HG03342 (cell line): Measurements from ENCODE around the gene ALK.

Source experiments
- ATAC-seq: cut with Tn5 transposase; IDR thresholded peaks from one replicate; pipeline ENCODE4 v1.9.1; 2021; ENCODE audit warnings: mild to moderate bottlenecking, moderate library complexity; ENCODE audit not compliant: unreplicated experiment

Gene ALK

DNA sequence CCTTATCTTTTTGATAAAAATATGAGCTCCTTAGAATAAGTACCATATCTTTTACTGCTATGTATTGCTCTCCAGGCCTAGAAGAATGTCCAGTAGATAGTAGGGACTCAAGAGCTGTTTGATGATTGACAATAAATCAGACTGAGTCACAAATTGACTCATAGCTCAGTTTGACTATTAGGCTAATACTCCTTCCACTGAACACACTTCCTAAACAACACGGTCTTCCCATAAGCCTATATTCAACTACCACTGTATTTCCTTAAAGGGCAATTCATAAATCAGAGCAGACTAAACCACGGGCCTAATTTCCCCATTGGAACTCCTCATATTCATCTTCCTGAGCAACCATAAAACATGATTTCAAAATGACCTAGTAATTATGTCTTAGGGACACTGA, 258.5 kb downstream of the ALK start:
- ATAC-seq = no peak

DNA sequence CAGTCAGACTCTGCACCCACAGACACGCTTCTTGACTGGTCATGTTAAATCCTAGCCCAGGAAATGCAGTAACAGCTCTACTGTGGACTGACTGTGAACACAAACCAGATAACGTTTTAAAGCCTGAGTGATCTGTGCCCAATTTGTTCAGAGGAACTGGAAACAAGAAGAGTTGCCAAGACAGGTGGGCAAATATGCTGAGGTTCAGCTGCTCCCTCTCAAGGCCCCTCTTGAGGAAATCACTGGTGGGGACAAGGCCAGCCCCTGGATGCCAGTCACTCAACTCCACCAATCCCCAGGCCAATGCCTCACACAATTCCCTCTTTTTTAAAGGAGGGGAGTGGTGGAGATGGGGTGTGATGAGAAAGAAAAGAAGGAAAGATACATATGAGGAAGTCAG, 261.2 kb downstream of the ALK start:
- no peak for ATAC-seq

DNA sequence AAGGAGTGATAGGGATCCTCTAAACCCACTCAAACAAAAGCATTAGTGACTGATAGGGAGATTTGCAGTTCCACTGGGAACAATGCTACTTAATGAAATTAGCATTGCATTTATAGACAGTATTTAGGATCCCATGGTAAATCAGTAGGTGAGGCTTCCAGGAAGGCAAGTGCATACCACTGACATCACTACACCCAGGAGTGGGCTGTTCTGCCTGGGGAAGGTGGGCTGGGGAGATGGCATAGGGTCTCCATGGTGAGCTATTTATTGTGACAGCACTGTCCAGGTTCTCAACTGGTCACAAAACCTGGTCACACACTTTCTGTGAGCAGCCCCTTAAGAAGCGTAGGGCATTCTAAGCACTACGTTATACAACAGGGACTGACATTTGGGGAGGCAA, 262.2 kb downstream of the ALK start:
- no peak for ATAC-seq

DNA sequence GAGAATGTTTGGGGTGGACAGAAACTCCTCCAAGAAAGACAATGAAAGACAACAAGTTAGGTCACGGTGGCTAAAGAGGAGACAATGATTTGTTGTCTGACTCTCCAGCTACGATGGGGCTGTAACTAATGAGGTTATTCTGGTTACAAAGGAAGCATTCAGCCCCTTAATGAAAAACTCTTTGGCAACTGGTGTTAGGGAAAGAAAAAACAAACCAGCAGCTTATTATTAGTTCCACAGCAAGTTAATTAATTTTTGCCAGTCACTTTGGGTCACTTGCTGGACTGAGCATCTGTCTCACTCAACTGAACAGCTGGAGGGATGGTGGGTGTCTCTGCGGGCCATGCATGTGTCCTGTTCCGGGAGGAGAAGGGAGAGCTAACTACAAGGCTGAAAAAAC, 263.7 kb downstream of the ALK start:
- ATAC-seq = no peak

DNA sequence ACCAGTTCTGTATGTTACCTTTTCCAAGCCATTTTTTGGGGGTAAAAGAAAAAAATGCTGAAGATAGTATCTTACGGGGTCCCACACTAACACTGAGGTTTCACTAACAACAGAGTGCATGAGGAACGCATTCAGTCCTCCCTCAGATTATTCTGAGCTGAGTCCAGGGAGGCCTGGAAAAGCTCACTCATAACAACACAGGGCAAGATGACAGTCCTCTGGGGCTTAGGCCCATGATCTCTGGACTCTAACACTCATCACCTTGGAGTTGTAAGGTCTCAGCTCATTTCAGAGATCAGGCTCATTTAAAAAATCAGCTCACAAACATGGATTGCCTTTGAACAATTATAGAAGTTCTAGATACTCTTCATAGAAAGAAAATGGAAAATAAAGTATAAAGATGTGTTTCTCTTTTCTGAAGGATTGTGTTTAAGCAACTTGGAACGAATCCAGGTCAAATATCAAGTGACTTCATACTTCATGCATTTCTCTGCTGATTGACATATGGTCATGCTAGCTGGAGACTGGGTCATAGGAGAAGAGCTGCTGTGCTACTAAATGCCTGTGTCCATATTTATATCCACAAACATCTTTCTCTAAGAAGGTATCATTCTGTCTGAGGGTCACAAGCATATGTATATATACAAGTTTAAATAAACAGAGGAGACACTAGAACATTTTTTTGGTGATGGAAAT, 265.8 kb downstream of the ALK start:
- no peak for ATAC-seq

DNA sequence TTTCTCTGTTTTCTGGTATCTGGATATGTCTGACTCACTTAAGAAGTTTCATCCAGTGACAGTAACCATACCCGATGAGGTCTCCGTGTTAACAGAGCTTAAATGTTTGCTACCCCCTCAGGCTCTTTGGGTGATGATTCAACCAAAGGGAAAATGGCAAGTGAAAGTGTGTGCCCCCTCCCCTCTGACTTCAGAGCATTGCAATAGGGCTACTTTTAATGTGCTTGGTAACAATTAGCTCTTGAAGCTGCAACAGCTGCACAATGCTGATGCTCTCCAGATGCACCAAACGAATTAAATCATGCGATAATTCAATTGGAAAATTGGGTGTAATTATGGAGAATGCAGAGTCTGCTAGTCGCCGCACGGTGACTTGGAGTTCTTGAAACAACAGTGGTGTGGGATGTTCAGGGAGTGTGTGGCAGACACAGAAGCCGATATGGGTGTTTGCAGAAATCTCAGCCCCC, 270.7 kb downstream of the ALK start:
- no peak for ATAC-seq

DNA sequence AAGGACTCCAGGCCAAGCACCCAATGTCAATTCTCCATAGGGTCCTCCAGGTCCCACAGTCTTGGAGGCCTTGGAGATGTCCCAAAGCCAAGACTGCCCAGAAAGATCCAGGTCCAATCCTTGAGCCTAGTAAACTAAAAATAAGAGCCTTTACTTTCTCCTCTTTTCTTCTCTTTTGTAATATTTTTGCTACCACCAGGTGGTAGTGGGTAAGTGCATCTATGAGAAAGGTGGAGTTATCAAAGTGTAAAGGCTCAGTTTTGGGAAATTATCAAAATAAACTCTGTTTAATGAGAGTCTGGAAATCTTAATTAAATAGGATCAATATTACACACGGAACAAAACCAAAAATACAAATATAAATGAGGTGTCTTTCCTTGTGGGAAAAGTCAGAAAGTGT, 276.4 kb downstream of the ALK start:
- no peak for ATAC-seq

DNA sequence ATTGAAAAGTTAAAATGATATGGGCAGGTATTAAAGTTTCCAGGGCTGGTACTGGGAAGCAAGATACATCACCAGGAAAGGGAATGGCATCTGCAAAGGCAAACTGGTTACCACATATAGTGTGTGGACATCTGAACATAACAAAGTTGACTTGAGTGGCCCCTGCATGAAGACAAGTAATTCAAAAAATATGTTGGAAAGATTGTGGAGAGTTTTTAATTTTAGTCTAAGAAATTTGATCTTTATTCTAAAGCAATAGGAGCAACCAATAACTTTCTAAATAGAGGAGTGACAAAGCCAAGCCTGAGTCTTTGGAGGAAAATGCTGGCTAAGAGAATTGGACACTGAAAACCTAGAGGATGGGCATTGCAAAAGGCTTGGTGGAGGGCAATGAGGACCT, 278.2 kb downstream of the ALK start:
- ATAC-seq = no peak

DNA sequence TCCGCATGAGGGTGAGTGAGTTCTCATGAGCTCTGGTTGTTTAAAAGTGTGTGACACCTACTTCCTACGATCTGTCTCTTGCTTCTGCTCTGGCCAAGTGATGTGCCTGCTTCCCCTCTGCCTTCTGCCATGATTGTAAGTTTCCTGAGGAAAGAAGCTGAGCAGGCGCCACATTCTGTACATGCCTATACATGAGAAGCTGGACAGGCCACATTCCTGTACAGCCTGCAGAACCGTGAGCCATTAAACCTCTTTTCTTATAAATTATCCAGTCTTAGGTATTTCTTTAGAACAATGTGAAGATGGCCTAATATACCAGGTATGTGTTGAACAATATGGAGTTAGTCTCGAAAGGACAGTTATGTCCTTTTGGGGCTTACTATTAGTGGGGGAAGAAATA, 281.0 kb downstream of the ALK start:
- ATAC-seq = no peak

DNA sequence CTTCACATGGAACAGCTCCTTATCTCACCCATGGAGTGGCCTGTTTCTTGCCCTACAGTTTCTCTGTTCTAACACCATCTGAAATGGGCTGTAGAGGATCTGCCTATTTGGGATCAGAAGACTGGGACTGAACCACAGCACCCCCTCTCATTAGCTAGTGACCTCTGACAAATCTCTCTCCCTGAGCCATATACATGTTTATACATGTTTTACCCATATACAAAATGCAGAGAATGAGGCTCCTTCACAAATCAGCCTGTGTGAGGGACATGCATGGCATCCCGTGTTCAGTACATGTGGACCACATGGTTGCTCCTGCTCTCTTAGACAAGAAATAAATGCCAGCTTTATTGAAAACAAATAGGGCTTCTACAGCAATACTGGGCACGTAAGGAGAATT, 282.7 kb downstream of the ALK start:
- no peak for ATAC-seq

DNA sequence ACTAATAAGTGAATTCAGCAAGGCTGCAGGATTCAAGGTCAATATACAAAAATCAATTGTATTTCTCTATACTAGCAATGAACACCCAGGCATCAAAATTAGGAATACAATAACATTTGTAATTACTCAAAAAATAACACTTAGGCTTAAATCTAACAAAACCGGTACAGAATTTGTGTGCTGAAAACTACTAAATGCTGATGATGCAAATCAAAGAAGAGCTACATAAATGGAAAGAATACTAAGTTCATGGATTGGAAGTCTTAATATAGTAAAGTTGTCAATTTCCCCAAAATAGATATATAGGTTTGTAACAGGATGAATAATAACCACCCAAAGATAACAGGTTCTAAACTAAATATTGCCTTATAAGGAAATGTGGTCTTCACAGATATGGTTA, 286.5 kb downstream of the ALK start:
- no peak for ATAC-seq

DNA sequence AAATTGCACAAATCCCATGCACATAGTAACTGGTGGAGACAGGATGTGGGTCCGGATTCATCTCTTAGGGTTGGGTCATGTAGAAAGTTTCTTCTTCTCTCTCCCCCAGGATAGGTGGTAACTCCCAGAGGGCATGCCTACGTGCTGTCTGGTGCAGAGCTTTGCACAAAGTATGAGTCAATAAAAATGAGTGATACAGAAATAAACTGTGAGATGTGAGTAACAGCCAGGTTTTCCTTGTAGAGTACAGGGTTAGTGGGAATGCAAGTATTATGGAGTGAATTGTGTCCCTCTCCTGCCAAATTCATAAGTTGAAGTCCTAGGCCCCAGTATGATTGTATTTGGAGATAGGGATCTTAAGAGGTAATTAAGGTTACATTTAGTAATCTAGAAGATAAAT, 289.4 kb downstream of the ALK start:
- no peak for ATAC-seq

DNA sequence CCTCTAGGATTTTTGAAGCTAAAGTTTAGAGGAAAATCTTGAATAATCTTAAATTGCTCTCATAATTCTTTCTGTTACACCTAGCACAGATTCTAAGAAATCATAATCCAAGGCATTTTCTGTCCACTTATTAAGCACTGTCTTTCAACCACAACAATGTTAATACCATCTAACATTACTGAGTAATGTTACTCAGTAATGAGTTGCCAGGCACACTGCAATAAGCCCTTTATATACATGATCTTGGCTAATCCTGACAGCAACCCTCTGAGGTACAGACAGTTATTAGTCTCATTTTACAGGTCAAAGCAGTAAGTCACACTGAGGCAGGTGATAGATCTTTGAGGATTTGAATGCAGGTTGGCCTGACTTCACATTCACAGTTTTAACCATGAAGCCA, 291.9 kb downstream of the ALK start:
- ATAC-seq = no peak

DNA sequence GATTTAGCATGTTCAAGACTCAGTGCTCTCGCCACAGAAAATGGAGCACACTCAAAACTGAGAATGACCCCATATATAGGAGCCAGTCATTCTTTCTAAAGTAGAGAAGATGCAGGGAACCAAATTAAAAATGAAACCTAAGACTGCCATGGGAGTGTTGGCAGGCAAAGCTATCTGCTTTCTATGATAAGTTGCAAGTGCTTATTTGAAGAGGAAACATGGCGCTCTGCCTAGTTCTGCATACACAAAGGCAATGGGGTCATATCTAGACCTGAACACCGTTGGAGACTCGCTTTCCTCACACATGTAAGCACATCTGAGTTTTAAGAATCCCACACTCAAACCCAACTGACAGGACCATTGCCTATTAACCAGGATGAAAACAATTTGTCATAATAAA, 292.5 kb downstream of the ALK start:
- ATAC-seq = no peak

DNA sequence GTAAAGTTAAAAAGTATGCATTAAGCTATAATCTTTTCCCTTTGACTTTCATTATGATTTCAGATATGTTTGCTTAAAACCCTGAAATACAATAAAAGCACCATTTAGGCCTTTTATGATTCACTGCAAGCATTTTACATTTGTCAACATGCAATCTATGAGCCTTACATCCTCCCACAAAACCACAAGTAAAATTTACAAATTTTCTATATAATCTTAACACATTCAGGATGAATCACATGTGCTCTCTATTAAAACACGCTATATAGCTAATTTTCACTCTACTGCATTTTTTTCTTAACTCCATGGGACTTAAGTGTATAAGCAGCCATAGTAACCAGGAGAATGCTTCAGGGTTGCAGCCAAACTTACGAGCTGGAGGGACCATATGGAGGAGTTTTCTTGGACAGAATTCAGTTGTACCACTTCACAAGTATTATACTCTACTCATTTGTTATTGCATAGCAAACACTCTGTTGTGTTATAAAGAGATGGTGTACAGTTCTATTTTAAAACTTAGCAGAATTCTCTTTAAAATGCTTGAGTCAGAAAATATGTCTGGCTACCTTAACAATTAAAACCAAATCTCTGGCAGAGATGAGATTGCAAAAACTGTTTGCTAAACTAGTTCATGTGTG, 293.2 kb downstream of the ALK start:
- ATAC-seq = no peak

DNA sequence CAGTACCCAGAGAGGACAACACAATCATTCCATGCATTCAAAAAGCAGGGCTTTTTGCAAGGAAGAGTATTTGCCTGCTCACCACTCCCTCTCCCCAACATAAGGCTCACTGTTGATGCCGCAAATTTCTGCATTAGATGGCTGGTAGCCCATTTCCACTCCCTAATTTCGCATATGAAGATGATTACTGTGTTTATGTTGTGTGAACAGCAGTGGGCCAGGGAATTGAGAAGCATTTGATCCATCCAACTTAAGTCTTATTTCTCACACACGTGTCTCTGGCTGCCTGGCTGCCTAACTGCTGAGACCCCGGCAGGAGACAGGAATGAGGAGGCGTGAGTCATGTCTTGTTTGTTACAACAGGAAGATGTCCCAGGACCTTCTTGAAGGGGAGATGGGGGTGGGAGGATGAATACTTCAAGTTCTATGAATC, 294.1 kb downstream of the ALK start:
- ATAC-seq = no peak

DNA sequence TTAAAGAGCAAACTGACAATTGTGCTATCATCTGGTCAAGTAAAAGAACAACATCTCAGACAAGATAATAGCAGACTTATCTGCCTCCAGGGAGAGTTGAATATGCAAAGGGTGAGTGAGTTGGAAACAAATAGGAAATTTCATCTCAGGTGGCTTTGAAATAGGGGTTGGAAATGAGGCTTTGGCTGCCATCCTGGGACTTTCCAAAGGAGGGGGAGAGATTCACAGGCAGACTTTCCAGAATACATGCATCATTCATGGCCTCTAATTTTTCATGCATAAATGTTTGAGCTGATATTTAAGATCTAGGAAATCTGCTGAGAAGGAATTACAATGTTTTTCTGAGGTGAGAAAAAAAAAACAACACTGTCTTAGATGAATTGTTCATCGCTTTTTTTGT, 300.5 kb downstream of the ALK start:
- no peak for ATAC-seq

DNA sequence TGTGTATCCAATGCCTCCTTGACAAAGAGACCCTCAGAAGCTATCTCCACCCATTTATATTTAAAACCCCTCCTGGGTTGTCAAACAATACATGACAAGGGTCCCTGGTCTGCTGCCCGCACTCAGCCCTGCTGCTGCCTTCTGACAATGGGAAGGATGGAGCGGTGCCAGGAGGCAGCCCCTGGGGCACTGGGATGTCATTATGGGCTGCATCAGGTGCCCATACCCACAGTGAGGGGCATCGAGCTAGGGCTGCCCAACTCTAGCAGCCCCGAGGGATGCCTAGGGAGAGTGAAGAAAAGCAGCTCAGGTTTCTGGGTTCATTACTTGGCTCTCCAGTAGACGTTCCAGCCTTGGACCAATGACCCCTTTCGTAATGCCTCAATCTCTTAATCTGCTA, 301.7 kb downstream of the ALK start:
- no peak for ATAC-seq

DNA sequence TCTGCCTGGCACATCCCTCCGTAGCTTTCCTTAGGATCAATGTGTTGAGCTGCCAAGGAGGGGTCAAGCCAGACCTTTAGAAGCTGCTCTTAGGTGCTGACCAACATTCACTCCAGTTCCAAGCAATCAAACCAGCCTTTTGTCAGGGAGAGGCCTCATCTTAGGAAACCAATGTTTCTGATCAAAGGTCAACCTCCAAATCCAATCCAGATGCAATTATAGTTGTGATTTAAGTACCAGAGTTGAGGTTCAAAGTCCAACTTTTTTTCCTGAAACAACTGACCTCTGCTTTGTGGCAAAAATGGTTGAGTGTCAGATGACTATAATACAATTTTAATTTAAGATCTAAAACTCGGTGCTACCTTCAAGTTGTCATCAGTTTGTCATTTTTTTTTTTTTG, 303.4 kb downstream of the ALK start:
- ATAC-seq = no peak

DNA sequence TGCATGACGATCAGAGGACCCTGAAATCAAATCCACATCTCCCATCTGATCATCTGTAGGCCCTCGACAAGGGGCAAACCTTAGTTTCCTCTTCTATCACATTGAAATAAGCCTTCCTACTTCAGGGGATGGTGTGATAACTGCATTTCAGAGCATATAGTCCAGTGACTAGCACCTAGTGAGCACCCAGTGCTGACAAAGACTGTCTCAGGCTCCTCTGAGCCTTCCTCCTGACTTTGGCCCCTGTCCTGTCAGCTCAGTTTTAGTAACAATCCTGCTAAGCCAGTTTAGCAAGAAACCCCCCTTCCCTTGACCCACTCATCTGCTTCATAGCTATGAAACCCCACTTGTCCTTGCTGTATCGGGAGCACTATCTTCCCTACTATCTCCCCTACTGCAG, 304.0 kb downstream of the ALK start:
- ATAC-seq = no peak

DNA sequence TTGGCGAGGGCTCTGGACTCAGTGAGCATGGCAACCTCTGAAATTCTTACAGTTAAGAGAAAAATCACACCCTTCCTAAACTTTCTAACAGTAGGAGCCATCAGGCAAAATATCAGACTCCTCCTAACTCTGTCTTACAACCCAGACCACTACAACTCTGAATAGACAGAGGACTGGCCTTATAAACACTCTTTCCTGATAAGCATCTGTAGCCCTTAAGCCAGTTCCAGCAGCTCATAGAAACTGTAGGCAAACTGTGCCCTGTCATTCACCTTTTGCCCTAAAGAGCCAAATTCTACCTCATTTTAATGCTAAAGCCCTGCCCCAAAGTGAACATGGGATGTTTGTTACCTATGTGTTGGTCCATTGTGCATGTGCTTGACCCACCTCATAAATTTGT, 304.8 kb downstream of the ALK start:
- ATAC-seq = no peak

DNA sequence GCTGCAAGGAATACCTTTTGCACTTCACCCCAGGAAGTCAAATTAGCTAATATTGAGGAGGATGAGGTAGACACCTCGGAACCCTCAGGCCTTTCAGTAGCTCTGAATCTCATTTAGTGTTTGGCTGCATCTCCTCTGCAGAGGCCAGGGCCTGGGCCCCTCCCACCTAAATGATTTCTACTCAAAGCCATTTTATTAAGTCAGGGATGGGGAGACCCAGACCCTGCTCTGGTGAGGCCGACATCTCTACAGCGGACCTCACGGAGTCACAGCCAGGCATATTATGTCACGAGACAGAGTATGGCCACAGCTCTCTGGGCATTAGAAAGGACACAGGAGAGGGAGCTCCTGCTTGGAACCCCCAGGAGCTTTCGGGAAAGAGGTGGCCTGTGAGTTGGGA, 305.5 kb downstream of the ALK start:
- no peak for ATAC-seq

DNA sequence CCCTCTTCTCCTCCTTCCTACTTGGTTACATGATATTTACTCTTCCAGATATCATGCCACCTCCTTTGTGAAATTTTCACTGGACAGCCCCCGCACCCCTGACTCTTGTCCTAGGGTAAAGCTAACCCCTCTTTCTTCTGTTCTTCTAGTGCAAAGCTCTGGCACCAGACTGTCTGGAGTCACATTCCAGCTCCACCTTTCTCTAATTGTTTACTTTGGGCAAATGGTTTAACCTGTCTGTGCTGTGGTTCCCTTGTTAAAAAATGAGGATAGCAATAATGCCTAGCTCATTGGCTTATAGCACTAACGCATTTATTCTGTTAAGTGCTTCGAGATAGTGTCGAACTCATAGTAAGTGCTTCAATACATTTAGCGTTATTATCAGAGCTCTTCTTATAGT, 306.2 kb downstream of the ALK start:
- no peak for ATAC-seq
